ENCODE results near the gene GRIN2C. TPM values are rescaled to one million over a fixed set of nuclear protein-coding genes. Genes with fewer than 3 reads are reported as not detected.

GRIN2C gene
- total RNA-seq, 1 experiment from 2014 or later = 5.2 TPM

DNA sequence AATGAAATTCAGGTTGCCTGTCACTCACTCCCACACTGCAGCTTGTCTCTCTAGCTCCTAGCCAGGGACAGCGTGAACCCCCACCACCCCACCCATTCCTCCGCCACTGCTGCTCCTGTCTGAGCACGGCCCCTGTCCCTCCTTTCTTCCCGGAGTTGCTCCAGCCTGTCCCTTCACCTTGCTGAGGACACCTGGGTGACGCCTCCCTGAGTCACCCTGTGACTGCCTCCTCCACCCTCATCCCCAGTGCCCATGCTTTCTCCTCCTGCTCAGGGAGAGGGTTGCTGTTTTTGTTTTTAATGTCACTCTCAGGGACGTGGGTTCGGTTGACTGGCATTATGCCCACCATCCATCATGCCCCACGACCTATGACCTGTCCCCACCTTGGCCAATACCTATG is 57.8 kb downstream of the GRIN2C start:
- intact Hi-C loops (cut with micrococcal nuclease; ENCODE audit: unreplicated experiment) = no loop called here
- ChIA-PET CTCF (interaction anchor here (0.5 kb wide), 1 partner anchor 65 kb away, joined by 3 read pairs; no protein-coding TSS in a partner anchor), POLR2A (no interaction called here)
- TF ChIP-seq CTCF (IDR thresholded peaks at IDR 0.05; ENCODE audit: insufficient read depth in 1 of 2, low read depth in 1 of 2, low read length in 1 of 2, severe bottlenecking in 1 of 2, unreplicated experiment in 1 of 2) = no peak
- Histone ChIP-seq H3K36me3 (ENCODE audit: control insufficient read depth, insufficient read depth, low read length) (peaks cover 2% of the 10 kb centered on the region; the same call in 1 of the 2 replicates), H3K4me3 (ENCODE audit: low read depth, low read length) (no peak overlapping the region), H3K4me1 (no peaks in the 10 kb centered on the region), H3K9me3 (no peaks in the 10 kb centered on the region), H3K27me3 (replicated peaks; ENCODE audit: control insufficient read depth, insufficient read depth, low read length) (no peaks in the 10 kb centered on the region)
- no peaks in the 10 kb centered on the region for H3K27me3 Mint-ChIP-seq (ENCODE audit: insufficient read depth, unreplicated experiment)
- DNase-seq = no peak
- H3K36me3 Mint-ChIP-seq (ENCODE audit: insufficient read depth, unreplicated experiment) = peaks cover 9% of the 10 kb centered on the region
- no peaks in the 10 kb centered on the region for H3K9me3 Mint-ChIP-seq (ENCODE audit: unreplicated experiment)
- BruUV-seq (replicated peaks) = no TSS peak
- H3K27ac Mint-ChIP-seq (ENCODE audit: unreplicated experiment) = peak overlapping the region; percentile 65
- H3K4me1 Mint-ChIP-seq (ENCODE audit: low read depth, unreplicated experiment) = no peaks in the 10 kb centered on the region
- H3K4me3 Mint-ChIP-seq (ENCODE audit: unreplicated experiment) = no peak overlapping the region

- H3K4me1 Mint-ChIP-seq (ENCODE audit: low read depth, unreplicated experiment) = no peaks in the 10 kb centered on the region
- no peaks in the 10 kb centered on the region for H3K4me1 ChIP-seq
- no peak overlapping the region for H3K27ac Mint-ChIP-seq (ENCODE audit: unreplicated experiment)
- DNase-seq = no peak
- ChIA-PET CTCF (no interaction called here), POLR2A (no interaction called here)
- H3K4me3 Mint-ChIP-seq (ENCODE audit: unreplicated experiment) = no peak overlapping the region
- intact Hi-C loops (cut with micrococcal nuclease; ENCODE audit: unreplicated experiment) = no loop called here
- no TSS peak for BruUV-seq (replicated peaks)
- no peak overlapping the region for H3K4me3 ChIP-seq (ENCODE audit: low read depth, low read length)
- no peaks in the 10 kb centered on the region for H3K9me3 Mint-ChIP-seq (ENCODE audit: unreplicated experiment)
- no peaks in the 10 kb centered on the region for H3K27me3 Mint-ChIP-seq (ENCODE audit: insufficient read depth, unreplicated experiment)
- TF ChIP-seq CTCF (IDR thresholded peaks at IDR 0.05; ENCODE audit: insufficient read depth in 1 of 2, low read depth in 1 of 2, low read length in 1 of 2, severe bottlenecking in 1 of 2, unreplicated experiment in 1 of 2) = no peak
- peaks cover 2% of the 10 kb centered on the region; the same call in 1 of the 2 replicates for H3K36me3 ChIP-seq (ENCODE audit: control insufficient read depth, insufficient read depth, low read length)
- H3K27me3 ChIP-seq (replicated peaks; ENCODE audit: control insufficient read depth, insufficient read depth, low read length) = no peaks in the 10 kb centered on the region
- no peaks in the 10 kb centered on the region for H3K9me3 ChIP-seq
- peaks cover 9% of the 10 kb centered on the region for H3K36me3 Mint-ChIP-seq (ENCODE audit: insufficient read depth, unreplicated experiment)
Observed at GRCh38 chr17:74800531-74800930, 59.2 kb downstream of the GRIN2C start.

DNA sequence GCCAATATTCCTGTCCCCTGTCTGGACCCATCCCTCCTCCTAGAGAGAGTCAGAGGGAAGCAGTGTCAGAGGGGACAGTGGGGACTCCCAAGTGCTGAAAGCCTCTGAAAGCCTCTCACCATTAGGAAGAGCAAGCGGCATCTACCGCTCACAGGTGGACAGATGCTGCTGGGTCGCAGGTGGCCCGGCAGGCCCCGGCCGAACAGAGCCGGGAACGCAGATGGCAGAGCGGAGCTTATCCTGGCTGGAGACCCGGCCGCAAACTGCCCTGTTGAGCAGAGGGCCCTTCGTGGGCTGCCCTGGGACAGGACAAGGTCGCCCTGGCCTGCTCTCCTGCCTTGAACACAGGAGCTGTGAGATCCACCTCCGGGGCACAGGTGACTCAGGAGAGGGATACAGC is 60.6 kb downstream of the GRIN2C start:
- H3K9me3 Mint-ChIP-seq (ENCODE audit: unreplicated experiment) = no peaks in the 10 kb centered on the region
- Histone ChIP-seq H3K36me3 (ENCODE audit: control insufficient read depth, insufficient read depth, low read length) (peaks cover 1% of the 10 kb centered on the region; the same call in 1 of the 2 replicates), H3K4me1 (no peaks in the 10 kb centered on the region), H3K4me3 (ENCODE audit: low read depth, low read length) (no peak overlapping the region), H3K27me3 (replicated peaks; ENCODE audit: control insufficient read depth, insufficient read depth, low read length) (no peaks in the 10 kb centered on the region), H3K9me3 (no peaks in the 10 kb centered on the region)
- CTCF ChIA-PET = interaction anchor here (0.6 kb wide), 1 partner anchor 82 kb away, joined by 3 read pairs; no protein-coding TSS in a partner anchor
- no peak overlapping the region for H3K27ac Mint-ChIP-seq (ENCODE audit: unreplicated experiment)
- TF ChIP-seq CTCF (IDR thresholded peaks at IDR 0.05; ENCODE audit: insufficient read depth in 1 of 2, low read depth in 1 of 2, low read length in 1 of 2, severe bottlenecking in 1 of 2, unreplicated experiment in 1 of 2) = no peak
- H3K27me3 Mint-ChIP-seq (ENCODE audit: insufficient read depth, unreplicated experiment) = no peaks in the 10 kb centered on the region
- DNase-seq = no peak
- intact Hi-C loops (cut with micrococcal nuclease; ENCODE audit: unreplicated experiment) = no loop called here
- H3K36me3 Mint-ChIP-seq (ENCODE audit: insufficient read depth, unreplicated experiment) = peaks cover 9% of the 10 kb centered on the region
- H3K4me1 Mint-ChIP-seq (ENCODE audit: low read depth, unreplicated experiment) = no peaks in the 10 kb centered on the region
- H3K4me3 Mint-ChIP-seq (ENCODE audit: unreplicated experiment) = no peak overlapping the region
- POLR2A ChIA-PET = no interaction called here
- no TSS peak for BruUV-seq (replicated peaks)

Measured in Caco-2 (cell line).